Activated naive CD8-positive, alpha-beta T cell treated with anti-CD3 and anti-CD28 coated beads, Interleukin-2, amount 10 ng/mL, durations not matched to agents 7 days and 5 days (primary cell): ENCODE data around the gene CNR2. TPM values are rescaled to one million over a fixed set of nuclear protein-coding genes. Genes with fewer than 3 reads are reported as not detected.
"Not testable (repeated sequence)": the region's sequence is repeated elsewhere in the genome, so short reads cannot be mapped to it uniquely, and the experiment has no call there.

ENCODE experiments used
- ATAC-seq: fragments of 150-1000 bp; cut with Tn5 transposase; one replicate; pipeline ENCODE4 v1.10.0; 2021; ENCODE audit warnings: low read depth, moderate library complexity
- POLR2A ChIA-PET: fragments of 350-600 bp; sonication (Branson Sonifier 250); formaldehyde crosslinking; loops from one replicate; lab custom pipeline; 2021; ENCODE audit warnings: antibody characterized with exemption; lab: Charles Lee
- DNase-seq: peaks from one replicate; pipeline ENCODE4 v3.0.0; 2021
- H3K27ac Mint-ChIP-seq: one replicate; pipeline ENCODE4 v1.8.0; 2022; ENCODE audit warnings: mild to moderate bottlenecking, mixed read lengths
- H3K27me3 Mint-ChIP-seq: one replicate; pipeline ENCODE4 v1.8.0; 2022; ENCODE audit warnings: mild to moderate bottlenecking, moderate library complexity, mixed read lengths
- H3K36me3 Mint-ChIP-seq: one replicate; pipeline ENCODE4 v1.8.0; 2021; ENCODE audit warnings: mild to moderate bottlenecking, mixed read lengths
- H3K4me1 Mint-ChIP-seq: one replicate; pipeline ENCODE4 v1.8.0; 2021; ENCODE audit warnings: mixed read lengths
- H3K4me3 Mint-ChIP-seq: one replicate; pipeline ENCODE4 v1.8.0; 2022; ENCODE audit warnings: mild to moderate bottlenecking, moderate library complexity, mixed read lengths
- H3K9me3 Mint-ChIP-seq: one replicate; pipeline ENCODE4 v1.8.0; 2021; ENCODE audit warnings: mixed read lengths
- total RNA-seq, 2 experiments: library from RNA; stranded (reverse); gene quantifications; one replicate each; pipeline ENCODE4 v1.2.3, GENCODE V29; 2021

CNR2 gene
- 1 to 10 TPM; 2.0 TPM for total RNA-seq

GRCh38 chr1:23913212-23913880, at the start of gene CNR2:
CNR2 (minus strand) TSS chr1:23913362; CDS start chr1:23875617, 37,745 bp downstream.
- ATAC-seq (peak; percentile 21), DNase-seq (peak; percentile 47)
- H3K27me3 Mint-ChIP-seq = no peaks in the 10 kb centered on the region
- peaks cover 53% of the 10 kb centered on the region for H3K4me1 Mint-ChIP-seq
- peak within 1 kb of the TSS; percentile 73 for H3K27ac Mint-ChIP-seq
- H3K9me3 Mint-ChIP-seq = no peaks in the 10 kb centered on the region
- POLR2A ChIA-PET = interaction anchor here (1.7 kb wide), 1 partner anchor 46 kb away, joined by 9 read pairs; the partner anchor contains the start of gene PNRC2
- peak within 1 kb of the TSS; percentile 53 for H3K4me3 Mint-ChIP-seq
- no peaks in the 10 kb centered on the region for H3K36me3 Mint-ChIP-seq

DNA sequence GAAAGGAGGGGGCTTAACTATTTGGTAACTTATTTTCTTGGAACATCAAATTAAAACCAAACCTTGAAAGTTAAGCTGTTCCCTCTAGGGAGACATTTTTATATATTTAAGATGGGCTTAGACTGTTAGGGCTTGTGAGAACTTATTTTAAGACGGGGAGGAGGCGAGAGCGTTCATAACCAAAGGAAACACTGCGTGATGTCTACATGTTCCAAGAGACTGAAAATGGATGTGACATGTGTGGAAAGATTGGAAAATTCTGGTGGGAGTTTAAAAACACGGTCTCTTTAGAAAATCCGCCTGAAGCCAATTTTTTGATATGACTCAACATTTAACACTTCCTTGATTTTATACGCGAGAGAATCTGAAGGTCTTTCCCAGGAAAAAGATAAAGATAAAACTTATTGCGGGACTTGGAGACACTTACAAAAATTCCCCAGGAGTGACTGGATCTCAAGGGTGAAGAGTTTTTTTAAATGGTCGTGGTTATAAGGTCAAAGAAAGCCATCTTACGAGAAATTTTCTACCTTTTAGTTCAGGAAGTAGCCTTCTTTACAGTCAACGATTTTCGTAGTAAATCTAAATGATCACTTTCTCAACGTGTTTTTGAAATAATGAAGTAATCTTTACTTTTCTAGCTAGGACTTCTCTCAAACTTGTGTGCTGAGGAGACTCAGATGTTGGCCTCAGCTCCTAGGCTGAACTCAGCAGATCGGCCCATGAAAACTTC, 47.3 kb upstream of the CNR2 start:
- DNase-seq (no peak), ATAC-seq (no peak)
- Mint-ChIP-seq H3K36me3 (peaks cover 23% of the 10 kb centered on the region), H3K4me1 (peaks cover 41% of the 10 kb centered on the region), H3K9me3 (no peaks in the 10 kb centered on the region), H3K27me3 (no peaks in the 10 kb centered on the region), H3K27ac (peak overlapping the region; percentile 100), H3K4me3 (peak overlapping the region; percentile 100)
- POLR2A ChIA-PET = interaction anchor here (0.6 to 8.0 kb wide), 24 partner anchors 8 to 592 kb away, joined by 3 to 155 read pairs (median 4); partner anchors contain the start of genes CNR2, GALE, HMGCL and LYPLA2

GRCh38 chr1:23959461-23960290, 46.5 kb upstream of the CNR2 start, which contains the start of gene PNRC2:
PNRC2 (plus strand) TSS chr1:23959828; CDS start chr1:23961458, 1,630 bp downstream.
- H3K9me3 Mint-ChIP-seq = no peaks in the 10 kb centered on the region
- DNase-seq = peak; percentile 95
- H3K27me3 Mint-ChIP-seq = no peaks in the 10 kb centered on the region
- peak within 1 kb of the TSS; percentile 100 for H3K27ac Mint-ChIP-seq
- peak within 1 kb of the TSS; percentile 100 for H3K4me3 Mint-ChIP-seq
- H3K36me3 Mint-ChIP-seq = peaks cover 21% of the 10 kb centered on the region
- peak; percentile 86 for ATAC-seq
- peaks cover 39% of the 10 kb centered on the region for H3K4me1 Mint-ChIP-seq
- POLR2A ChIA-PET = interaction anchor here (0.6 to 8.0 kb wide), 34 partner anchors 9 to 591 kb away, joined by 3 to 155 read pairs (median 4); partner anchors contain the start of genes CNR2, ELOA, GALE and HMGCL

DNA sequence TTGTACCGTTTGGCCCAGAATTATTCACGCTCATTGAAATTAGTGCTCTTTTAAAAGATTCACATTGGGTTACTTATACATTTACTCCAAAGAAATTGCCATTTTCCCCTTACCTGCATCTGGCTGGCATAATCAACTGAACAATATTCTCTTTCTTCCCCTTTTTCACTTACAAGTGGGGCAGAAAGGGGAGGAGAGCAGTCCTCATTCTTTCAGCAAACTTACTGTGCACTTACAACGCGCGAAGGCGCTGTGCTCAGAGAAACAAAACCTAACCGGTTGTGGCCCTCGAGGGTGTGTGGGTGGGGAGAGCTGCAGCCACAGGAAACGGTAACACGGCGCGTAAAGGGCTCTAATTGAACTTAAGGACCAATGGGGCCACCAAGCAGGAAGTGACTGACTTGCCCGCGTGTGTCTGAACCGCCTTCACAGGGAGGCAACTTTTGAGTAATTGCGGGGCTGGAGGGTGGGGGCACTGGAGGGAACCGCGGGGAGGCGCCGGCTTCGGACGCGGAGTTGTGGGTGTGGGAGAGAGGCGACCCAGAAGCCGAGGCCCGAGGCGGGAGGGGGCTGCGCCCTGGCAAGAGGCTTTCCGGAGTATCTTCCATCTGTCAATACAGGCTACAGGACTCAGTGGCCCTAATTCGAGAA, 45.8 kb upstream of the CNR2 start:
- DNase-seq (peak; percentile 84), ATAC-seq (peak; percentile 76)
- H3K9me3 Mint-ChIP-seq = no peaks in the 10 kb centered on the region
- peaks cover 36% of the 10 kb centered on the region for H3K4me1 Mint-ChIP-seq
- no peaks in the 10 kb centered on the region for H3K27me3 Mint-ChIP-seq
- H3K4me3 Mint-ChIP-seq = peak overlapping the region; percentile 100
- peak overlapping the region; percentile 100 for H3K27ac Mint-ChIP-seq
- POLR2A ChIA-PET = interaction anchor here (0.6 to 8.0 kb wide), 24 partner anchors 9 to 1388 kb away, joined by 3 to 155 read pairs (median 5); partner anchors contain the start of genes CNR2, ELOA, HMGCL and LYPLA2
- H3K36me3 Mint-ChIP-seq = peaks cover 21% of the 10 kb centered on the region

- Mint-ChIP-seq H3K36me3 (peaks cover 21% of the 10 kb centered on the region), H3K27ac (peak overlapping the region; percentile 100), H3K4me3 (peak overlapping the region; percentile 100), H3K4me1 (peaks cover 31% of the 10 kb centered on the region)
- not testable (repeated sequence) for ATAC-seq, H3K27me3 Mint-ChIP-seq, DNase-seq, H3K9me3 Mint-ChIP-seq
- POLR2A ChIA-PET = interaction anchor here (0.7 to 8.0 kb wide), 14 partner anchors 8 to 1388 kb away, joined by 3 to 155 read pairs (median 6); partner anchors contain the start of genes CNR2, ELOA, HMGCL and LYPLA2
These were observed 45.1 kb upstream of the CNR2 start for GRCh38 chr1:23958040-23958809.

DNA sequence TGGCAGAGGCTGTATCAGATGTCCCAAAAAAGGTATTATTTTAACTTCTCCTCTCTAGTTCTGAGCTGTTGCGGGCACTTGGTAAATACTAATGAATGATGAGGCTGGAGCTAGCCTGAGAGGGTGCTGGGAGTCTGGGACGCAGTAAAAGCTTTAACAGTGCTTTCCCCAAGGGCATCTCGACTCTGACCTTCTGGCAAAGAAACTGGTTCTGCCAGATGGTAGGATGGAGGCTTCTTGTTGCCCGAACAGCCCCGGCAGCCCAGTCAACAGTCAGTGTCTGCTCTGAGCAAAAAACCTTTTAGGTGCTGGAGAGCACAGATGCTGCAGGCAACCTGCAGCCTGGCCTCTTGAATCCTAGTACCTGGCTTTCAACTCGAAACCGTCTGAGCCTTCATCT, 43.9 kb upstream of the CNR2 start:
- Mint-ChIP-seq H3K27ac (peak overlapping the region; percentile 100), H3K4me1 (peaks cover 27% of the 10 kb centered on the region), H3K36me3 (peaks cover 20% of the 10 kb centered on the region), H3K27me3 (no peaks in the 10 kb centered on the region), H3K4me3 (peak overlapping the region; percentile 47), H3K9me3 (no peaks in the 10 kb centered on the region)
- POLR2A ChIA-PET = interaction anchor here (0.6 to 8.0 kb wide), 3 partner anchors 12 to 199 kb away, joined by 3 to 155 read pairs (median 3); partner anchors contain the start of gene SRSF10
- ATAC-seq (no peak), DNase-seq (no peak)

DNA sequence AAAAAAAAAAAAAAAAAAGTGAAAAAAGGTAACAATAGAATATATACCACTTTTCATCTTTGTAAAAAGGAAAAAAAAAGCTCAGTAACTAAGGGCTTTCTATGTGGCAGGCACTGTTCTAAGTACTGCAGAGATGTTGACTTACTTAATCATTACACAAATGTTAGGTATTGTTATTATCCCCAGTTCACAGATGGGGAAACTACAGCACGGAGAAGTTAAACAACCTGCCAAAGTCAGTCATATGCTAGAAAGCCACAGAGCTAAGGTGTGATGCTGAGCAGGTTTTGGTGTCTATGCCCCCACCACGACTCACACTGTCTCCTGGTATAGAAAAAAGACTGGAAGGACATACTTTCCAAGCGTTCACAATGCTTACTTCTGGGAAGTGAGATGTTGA, 39.9 kb upstream of the CNR2 start:
- POLR2A ChIA-PET = interaction anchor here (0.6 to 1.1 kb wide), 3 partner anchors 28 to 170 kb away, joined by 3 to 4 read pairs (median 3); no protein-coding TSS in a partner anchor
- no peak overlapping the region for H3K27ac Mint-ChIP-seq
- no peak overlapping the region for H3K4me3 Mint-ChIP-seq
- H3K36me3 Mint-ChIP-seq = no peaks in the 10 kb centered on the region
- ATAC-seq = no peak
- H3K9me3 Mint-ChIP-seq = no peaks in the 10 kb centered on the region
- no peaks in the 10 kb centered on the region for H3K27me3 Mint-ChIP-seq
- H3K4me1 Mint-ChIP-seq = peaks cover 18% of the 10 kb centered on the region
- no peak for DNase-seq

- POLR2A ChIA-PET = no interaction called here
- H3K4me1 Mint-ChIP-seq = peaks cover 4% of the 10 kb centered on the region
- DNase-seq (no peak), ATAC-seq (no peak)
- peaks cover 4% of the 10 kb centered on the region for H3K9me3 Mint-ChIP-seq
- H3K27me3 Mint-ChIP-seq = peaks cover 32% of the 10 kb centered on the region
- no peak overlapping the region for H3K27ac Mint-ChIP-seq
- H3K4me3 Mint-ChIP-seq = no peak overlapping the region
- peaks cover 2% of the 10 kb centered on the region for H3K36me3 Mint-ChIP-seq
These were observed 34.2 kb upstream of the CNR2 start for GRCh38 chr1:23947366-23947765.

GRCh38 chr1:23936481-23937176, 23.5 kb upstream of the CNR2 start:
- Mint-ChIP-seq H3K27me3 (peaks cover 2% of the 10 kb centered on the region), H3K27ac (no peak overlapping the region), H3K9me3 (no peaks in the 10 kb centered on the region), H3K4me3 (no peak overlapping the region), H3K4me1 (no peaks in the 10 kb centered on the region), H3K36me3 (no peaks in the 10 kb centered on the region)
- POLR2A ChIA-PET = no interaction called here
- ATAC-seq (no peak), DNase-seq (no peak)

DNA sequence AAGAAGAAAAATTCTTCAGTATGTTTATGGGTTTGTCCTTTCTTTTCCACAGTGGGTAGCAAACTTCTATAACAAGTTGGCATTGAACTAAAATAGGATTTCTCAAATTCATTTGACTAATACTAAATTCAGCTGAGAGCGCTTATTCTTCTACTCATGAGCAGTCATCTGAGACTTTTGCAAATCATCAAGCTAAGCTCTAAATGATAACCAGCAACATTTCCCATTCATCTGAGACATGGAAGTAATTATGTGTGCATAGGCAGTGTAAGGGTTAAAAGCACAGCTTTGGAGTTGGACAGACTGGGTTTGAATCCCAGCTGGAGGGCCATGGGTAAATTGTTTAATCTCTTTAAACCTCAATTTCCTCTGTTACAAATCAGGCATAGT, 18.3 kb upstream of the CNR2 start:
- no peaks in the 10 kb centered on the region for H3K4me1 Mint-ChIP-seq
- peaks cover 2% of the 10 kb centered on the region for H3K27me3 Mint-ChIP-seq
- POLR2A ChIA-PET = no interaction called here
- no peaks in the 10 kb centered on the region for H3K9me3 Mint-ChIP-seq
- no peak overlapping the region for H3K4me3 Mint-ChIP-seq
- DNase-seq (no peak), ATAC-seq (no peak)
- no peaks in the 10 kb centered on the region for H3K36me3 Mint-ChIP-seq
- H3K27ac Mint-ChIP-seq = no peak overlapping the region

- H3K27ac Mint-ChIP-seq = no peak overlapping the region
- POLR2A ChIA-PET = no interaction called here
- no peaks in the 10 kb centered on the region for H3K9me3 Mint-ChIP-seq
- H3K4me3 Mint-ChIP-seq = no peak overlapping the region
- ATAC-seq (no peak), DNase-seq (no peak)
- no peaks in the 10 kb centered on the region for H3K4me1 Mint-ChIP-seq
- H3K36me3 Mint-ChIP-seq = no peaks in the 10 kb centered on the region
- peaks cover 2% of the 10 kb centered on the region for H3K27me3 Mint-ChIP-seq
These were observed 17.8 kb upstream of the CNR2 start for GRCh38 chr1:23930861-23931490.
